Left ventricle myocardium superior (tissue), 1 donor: Measurements from ENCODE around the gene NDUFS8. TPM values are rescaled to one million over a fixed set of nuclear protein-coding genes. Genes with fewer than 3 reads are reported as not detected.

Experiments
- ATAC-seq: fragments of 200-7000 bp; cut with Tn5 transposase; one replicate; pipeline ENCODE4 v1.9.1; 2020; ENCODE audit warnings: mild to moderate bottlenecking, moderate library complexity
- DNase-seq: peaks from one replicate; pipeline ENCODE4 v3.0.0-alpha.2; 2020
- intact Hi-C: fragments of 100-400 bp; cut with micrococcal nuclease; formaldehyde crosslinking; loops from one replicate; pipeline ENCODE4 v1.11.0; 2022
- total RNA-seq: library from RNA; stranded (reverse); fragmentation: NEBNext Ultra II Directional; extraction: Animal tissue kit (Norgen Biotek cat#: 25700); gene quantifications from one replicate; pipeline ENCODE4 v1.2.1, GENCODE V29; 2021
- donor health status: DM: no; HTN: yes; CAD: no; lungs with severe emphysema.

Gene NDUFS8
- total RNA-seq, 1 donor from 2014 or later, result 514 TPM

DNA sequence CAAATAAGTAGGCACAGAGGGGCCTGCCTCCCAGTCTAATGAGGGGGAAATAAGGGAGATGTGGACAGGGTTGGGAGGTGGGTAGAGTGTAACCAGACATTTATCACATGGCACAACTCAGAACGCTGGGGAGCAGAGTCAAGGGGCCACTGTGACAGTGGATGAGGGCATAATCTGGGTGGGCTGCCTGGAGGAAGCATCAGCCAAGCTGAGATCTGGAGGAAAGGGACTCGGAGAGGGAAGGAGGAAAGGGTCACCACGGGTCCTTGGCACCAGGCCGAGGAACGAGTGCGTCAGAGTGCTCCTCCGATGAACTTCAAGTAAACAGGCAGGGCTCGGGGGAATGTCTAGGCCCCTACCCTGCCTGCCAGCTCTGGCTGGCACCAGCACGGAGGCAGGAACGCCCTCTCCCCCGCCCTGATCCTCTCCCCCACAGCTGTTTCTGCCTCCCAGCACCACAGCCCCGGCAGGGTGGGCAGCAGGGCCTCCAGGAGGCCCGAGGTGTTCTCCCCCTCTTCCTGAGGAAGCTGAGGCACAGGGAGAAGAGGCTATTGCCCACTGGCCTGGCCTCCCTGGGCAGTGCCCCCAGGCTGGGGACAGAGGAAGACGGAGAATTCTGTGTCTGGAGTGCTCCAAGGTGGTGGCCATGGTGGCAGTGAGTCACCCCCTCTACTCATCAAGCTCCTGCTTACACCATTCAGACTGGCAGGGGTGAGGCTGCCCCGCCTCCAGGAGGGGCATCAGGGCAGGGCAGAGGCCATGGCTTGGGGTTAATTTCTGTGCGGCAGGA is 16.1 kb upstream of the NDUFS8 start:
- no peak for ATAC-seq
- intact Hi-C loops, result no loop called here
- no peak for DNase-seq

DNA sequence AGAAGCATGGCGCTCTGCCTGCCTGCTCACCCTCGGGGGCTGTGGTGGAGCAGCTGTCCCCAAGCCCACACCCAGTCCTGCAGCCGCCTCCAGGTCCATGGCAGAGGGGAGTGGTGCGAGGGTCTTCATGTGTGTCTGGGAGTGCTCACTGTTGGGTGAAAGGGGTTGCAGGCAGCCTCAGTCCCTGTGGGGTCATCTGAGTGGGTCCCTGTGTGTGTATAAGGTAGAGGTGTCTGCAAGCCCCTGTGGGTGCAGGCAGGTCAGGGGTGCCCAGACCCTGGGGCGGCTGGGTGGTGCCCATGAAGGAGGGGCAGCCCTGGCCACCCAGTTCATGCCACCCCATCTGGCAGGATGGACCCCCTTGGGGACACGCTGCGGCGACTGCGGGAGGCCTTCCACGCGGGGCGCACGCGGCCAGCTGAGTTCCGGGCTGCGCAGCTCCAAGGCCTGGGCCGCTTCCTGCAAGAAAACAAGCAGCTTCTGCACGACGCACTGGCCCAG is 15.5 kb upstream of the NDUFS8 start:
- ATAC-seq, result no peak
- no peak for DNase-seq
- intact Hi-C loops, result no loop called here

DNA sequence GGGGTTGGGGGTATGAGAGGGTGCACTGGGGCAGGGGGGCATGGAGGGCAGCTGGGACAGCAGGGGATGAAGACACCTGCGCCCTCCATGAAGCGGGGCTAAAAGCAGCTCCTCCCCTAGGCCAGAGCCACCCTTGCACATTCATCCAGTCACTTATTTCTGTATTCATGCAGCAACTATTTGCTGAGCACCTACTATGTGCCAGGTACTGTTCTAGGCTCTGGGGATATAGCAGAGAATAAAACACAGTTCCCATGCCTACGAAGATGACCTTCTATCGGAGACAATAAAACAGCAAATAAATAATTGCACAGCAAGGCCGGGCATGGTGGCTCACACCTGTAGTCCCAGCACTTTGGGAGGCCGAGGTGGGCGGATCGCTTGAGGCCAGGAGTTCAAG is 15.0 kb upstream of the NDUFS8 start:
- no peak for ATAC-seq

DNA sequence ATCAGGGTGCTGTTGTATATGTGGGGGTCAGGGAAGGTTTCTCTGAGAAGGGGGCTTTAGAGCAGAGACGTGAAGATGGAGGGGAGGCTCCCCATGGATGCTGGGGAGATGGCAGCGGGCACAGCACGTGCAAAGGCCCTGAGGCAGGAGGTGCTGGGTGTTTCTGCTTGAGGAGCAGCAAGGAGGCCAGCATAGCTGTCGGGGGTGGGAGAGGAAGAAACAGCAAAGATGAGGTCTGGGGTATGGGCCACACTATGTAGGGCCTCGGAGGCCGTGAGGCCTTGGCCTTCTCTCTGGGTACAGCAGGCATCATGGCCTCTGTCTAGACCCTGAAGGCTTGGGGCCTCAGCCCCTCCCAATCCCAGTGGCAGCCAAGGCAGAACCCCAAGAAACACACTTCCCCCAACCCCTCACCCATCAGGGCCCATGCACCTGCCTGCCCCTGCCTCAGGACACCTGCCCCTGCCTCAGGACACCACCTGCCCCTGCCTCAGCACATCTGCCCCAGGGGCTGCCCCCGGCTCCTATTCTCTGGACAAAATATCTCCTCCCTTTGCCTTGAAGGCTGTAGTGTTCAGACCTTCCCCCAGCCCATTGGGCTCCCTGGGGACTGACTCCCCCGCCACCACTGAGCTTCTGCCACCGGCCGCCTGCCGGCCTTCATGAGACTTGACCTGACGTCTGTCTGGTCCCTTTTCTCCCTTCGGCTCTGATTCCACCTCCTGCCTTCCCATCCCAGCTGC is 14.1 kb upstream of the NDUFS8 start:
- DNase-seq (no peak), ATAC-seq (no peak)
- intact Hi-C loops, result no loop called here

More for the DNA sequence above, 15.0 kb upstream of the NDUFS8 start:
- intact Hi-C loops, result no loop called here
- no peak for DNase-seq

DNA sequence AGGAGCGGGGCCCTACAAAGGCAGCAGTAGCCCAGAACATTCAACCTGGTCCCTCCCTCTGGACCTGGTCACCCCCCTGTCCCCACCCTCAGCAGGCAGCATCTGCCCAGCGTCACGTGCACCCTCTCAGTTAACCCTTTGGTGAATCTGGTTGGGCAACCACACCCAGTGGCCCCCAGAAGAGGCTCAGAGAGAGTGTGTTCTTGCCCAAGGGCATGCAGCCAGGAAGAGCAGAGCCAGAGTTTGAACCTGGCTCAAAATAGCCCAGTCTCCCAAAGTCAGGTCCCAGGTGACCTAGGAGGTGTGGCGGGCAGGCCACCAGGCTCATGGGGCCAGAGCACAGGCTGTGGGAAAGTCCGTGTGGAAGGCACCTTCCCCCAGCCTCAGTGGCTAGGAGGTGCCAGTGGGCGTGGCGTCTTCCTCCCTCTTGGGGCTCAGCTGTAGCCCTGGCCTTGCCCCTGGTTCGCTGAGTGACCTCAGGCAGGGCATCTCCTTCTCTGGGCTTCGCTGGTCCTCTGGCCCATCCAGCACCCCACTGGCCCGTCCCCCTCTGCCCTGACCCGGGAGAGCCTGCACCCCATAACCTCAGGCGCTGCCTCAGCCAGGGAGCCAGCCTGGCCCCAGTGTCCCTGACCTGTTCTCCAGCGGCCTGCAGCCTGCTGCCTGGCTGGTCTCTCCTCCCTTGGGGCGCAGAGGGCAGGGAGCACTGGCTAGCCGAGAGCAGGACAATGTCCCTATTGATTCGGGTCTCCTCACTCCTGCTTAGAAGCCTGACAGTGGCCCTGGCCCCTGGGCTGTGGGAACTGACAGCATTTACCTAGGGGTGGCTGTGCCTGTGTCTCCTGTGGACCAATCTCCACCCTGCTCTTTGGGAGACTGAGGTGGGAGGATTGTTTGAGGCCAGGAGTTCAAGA is 13.3 kb upstream of the NDUFS8 start:
- intact Hi-C loops, result no loop called here
- peak; percentile 17 for ATAC-seq
- DNase-seq, result no peak

DNA sequence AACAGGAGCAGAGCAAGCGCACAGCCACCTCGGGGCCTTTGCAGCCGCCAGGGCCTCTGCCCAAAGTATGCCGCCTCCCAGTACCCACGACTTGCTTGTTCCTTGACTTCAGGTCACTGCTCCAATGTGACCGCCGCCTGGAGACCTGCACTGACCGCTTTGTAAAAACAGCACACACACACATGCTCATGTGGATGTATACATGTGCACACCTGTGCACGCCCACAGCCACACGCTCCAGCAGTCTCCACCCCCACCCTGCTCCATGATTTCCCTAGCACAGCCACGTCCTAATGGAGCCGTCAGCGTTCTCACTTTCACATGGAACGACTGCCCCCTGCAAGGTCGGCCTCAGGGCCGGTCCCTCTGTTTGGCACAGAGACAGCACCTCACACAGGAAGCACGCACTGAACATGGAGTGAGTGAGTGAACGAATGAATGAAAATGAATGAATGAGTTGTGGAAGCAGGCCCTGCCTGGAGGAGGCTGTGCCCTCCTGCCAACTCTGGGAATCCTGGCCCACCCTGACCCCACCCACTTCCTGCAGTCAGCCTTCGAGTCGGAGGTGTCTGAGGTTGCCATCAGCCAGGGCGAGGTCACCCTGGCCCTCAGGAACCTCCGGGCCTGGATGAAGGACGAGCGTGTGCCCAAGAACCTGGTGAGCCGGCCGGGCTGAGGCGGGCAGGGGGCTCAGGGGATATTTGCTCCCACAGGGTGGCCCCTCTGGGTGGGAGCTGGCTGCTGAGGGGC is 12.3 kb upstream of the NDUFS8 start:
- no peak for ATAC-seq
- DNase-seq, result no peak
- intact Hi-C loops, result no loop called here

DNA sequence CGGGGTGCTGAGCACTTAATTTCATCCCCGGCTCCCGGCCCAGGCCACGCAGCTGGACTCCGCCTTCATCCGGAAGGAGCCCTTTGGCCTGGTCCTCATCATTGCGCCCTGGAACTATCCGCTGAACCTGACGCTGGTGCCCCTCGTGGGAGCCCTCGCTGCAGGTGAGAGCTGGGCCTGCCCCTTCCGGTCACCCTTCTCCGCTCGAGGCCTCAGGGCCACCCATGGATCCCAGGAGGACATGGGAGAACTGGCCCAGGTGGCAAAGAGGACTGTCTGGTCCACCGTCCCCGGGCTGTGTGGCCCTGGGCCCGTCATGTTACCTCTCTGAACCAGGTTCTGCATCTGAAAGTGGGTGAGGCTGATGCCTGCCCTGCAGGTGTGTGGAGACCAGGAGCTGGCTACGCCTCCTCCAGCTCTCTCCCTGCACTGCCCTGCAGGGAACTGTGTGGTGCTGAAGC is 11.7 kb upstream of the NDUFS8 start:
- intact Hi-C loops, result no loop called here
- DNase-seq, result no peak
- ATAC-seq, result no peak

DNA sequence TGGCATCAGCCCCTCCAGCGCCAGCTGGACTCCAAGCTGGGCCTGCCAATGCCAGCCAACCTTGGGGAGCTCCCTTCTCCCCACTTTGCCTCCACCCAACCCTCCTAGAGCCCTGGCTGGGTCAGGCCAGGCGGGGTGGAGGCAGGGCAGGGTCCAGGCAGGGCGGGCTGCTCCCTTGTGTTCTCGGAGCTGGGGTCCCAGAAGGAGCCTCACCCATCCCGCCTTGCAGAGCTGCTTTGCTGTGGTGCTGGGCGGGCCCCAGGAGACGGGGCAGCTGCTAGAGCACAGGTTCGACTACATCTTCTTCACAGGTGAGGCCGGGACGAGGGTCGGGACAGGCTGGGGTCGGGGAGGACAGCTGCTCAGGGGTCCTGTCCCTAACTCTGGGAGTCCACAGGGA is 11.0 kb upstream of the NDUFS8 start:
- no peak for ATAC-seq
- intact Hi-C loops, result no loop called here
- DNase-seq, result no peak

DNA sequence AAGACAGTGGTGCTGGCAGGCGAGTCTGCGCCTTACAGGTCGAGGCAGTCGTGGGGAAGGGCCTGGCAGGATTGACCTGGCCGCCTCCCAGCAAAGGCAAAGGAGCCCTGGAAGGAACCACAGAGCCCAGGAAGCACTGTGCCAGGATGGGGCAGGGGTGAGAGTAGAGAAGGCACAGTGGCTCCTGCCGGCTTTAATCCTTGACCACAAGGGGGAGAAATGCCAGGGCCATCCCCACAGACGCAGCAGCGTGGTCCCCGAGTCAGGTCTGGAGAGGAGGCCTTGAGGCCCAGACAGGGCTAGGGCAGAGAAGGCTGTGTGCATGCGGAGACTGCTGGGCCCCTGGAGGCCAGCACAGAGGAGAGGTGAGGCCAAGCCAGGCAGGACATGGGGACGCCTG is 9.9 kb upstream of the NDUFS8 start:
- ATAC-seq (peak; percentile 15), DNase-seq (no peak)

DNA sequence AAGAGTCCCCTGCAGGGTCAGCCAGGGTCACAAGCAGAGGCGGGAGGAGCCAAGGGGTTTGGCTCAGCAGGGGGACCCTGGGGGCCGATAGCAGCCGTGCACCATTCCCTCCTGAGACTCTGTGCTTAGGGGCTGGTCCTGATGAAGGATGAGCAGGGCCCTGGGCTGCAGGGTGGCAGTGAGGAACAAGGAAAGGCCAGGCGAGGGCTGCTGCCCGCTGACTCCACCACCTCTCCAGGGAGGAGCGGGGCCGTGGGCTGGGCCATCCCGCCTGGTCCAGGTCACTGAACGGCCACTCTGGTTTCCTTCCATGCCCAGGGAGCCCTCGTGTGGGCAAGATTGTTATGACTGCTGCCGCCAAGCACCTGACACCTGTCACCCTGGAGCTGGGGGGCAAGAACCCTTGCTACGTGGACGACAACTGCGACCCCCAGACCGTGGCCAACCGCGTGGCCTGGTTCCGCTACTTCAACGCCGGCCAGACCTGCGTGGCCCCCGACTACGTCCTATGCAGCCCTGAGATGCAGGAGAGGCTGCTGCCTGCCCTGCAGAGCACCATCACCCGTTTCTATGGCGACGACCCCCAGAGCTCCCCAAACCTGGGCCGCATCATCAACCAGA is 9.2 kb upstream of the NDUFS8 start:
- DNase-seq (no peak), ATAC-seq (peak; percentile 17)
- intact Hi-C loops, result no loop called here

More for the DNA sequence above, 9.9 kb upstream of the NDUFS8 start:
- intact Hi-C loops, result no loop called here

DNA sequence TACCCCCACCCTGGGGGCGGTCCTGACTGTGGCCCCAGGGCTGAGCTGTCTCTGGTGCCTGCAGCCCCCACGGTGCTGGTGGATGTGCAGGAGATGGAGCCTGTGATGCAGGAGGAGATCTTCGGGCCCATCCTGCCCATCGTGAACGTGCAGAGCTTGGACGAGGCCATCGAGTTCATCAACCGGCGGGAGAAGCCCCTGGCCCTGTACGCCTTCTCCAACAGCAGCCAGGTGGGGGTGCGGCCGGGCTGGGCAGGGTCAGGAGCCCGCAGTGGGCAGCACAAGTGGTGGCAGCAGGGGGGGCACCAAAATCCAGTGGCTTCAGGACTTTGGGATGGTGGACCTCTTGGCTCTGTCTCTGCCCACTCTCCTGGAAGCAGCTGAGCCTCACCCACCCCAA is 8.0 kb upstream of the NDUFS8 start:
- intact Hi-C loops, result no loop called here
- ATAC-seq, result no peak
- no peak for DNase-seq

DNA sequence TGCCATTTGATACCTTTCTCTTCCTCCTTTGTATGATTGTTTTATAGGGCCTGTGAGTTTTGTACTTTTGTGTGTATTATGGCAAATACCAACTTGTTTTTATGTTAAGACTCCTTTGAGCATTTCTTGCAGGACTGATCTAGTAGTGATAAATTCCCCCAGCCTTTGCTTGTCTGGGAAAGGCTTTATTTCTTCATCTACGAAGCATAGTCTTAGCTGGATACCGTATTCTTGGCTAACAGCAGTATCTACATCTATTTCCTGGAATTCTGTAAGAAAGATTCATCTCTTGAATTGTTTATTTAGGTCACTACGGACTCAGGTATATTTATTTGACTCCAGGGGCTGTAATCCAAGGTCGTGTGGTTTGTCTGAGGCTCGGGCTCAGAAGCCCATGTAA is 6.0 kb upstream of the NDUFS8 start:
- DNase-seq (no peak), ATAC-seq (no peak)
- intact Hi-C loops, result no loop called here

DNA sequence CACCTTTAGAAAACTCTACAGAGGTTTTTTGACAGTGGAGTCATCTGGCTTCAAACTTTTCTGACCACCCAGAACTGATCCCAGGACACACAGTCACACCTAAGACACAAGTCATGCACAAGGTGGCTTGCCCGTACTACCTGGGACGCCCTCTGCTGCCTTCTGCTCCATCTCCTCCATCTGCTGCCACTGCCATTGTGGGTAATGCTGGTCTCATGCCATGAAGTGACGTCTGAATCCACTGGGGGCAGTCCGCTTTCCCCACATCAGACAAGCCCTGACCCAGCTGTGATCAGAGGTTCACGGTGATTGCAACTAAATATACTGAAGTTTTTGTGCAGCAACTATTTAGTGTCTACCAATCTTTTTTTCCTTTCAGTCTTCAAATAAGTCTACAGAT is 5.4 kb upstream of the NDUFS8 start:
- intact Hi-C loops, result no loop called here
- ATAC-seq, result no peak
- DNase-seq, result no peak

DNA sequence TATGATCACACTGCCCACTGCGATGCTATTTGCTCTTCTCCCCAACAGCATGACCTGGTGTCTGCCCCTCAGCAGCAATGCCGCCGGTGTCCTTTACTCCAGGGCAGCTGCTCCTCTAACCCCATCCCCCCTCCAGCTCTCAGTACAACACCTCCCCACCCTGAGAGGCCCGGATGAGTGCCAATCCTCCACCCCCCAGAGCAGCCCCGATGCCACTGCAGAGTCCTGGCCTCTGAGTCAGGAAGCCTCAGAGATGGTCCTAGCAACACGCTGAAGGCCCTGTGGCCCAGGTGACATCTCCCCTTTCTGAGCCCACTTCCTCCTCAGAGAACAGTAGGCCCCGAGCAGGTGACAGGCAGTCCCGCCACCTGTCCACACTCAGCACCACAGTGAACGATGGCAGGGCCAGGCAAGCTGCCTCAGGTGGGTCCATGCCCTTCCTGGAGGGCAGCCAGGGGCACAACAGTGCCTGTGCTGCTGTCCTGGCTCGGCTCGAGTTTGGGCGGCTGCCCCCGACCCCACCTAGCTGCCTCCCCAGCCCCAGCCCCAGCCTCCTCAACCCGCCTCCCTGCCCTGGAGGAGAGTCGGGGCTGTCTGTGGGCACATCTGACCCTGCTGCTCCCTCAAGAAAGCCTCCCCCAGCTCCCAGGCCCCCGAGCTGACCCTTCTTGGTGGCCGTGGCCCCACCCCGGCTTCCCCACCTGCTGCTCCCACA is 3.9 kb upstream of the NDUFS8 start:
- no peak for ATAC-seq

DNA sequence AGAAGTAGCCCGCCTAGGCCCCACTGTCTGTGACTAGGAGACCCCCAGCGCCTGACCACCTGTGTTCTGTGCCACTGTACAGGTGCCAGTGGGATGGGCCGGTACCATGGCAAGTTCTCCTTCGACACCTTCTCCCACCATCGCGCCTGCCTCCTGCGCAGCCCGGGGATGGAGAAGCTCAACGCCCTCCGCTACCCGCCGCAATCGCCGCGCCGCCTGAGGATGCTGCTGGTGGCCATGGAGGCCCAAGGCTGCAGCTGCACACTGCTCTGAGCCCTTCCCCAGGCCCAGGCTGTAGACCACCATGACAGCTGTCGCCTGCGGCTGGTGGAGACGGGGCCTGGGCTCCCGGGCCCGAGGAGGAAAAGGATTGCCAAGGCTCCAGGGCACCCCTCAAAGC is 2.8 kb upstream of the NDUFS8 start:
- ATAC-seq (no peak), DNase-seq (no peak)
- intact Hi-C loops, result no loop called here

More for the DNA sequence above, 3.9 kb upstream of the NDUFS8 start:
- intact Hi-C loops, result no loop called here
- no peak for DNase-seq

DNA sequence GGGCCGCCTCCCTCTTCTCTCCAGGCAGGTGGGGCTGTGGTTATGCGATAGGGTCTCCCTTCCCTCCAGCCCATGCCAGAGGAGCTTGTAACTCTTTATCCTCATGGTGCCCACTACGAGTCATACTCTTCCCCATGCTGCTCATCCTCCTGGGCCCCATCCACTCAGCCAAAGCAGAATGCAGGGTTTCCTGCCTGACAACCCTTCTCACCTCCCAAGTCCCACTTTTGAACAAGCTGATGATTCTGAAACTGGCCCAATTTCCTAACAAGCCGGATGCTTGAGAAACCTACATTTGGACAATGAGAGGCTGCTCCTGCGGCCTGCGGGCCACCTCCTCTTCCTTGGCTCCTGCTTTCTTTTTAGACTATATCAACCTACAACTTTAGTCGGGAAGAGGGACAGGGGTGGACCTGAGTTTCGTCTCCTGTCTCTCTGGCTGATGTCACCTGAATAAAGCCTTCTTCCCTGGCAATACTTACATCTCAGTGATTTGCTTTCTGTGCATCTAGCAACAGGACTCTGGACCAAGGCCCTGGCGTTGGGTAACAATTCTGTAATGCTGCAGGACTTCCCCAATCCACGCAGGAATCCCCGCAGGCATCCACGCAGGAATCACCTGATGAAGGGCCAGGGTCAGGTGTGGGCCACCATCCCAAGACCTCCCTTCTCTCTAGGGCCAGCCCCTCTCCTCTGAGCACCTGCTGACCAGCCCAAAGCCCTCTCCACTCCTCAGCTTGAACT is 1.5 kb upstream of the NDUFS8 start:
- DNase-seq (no peak), ATAC-seq (no peak)
- intact Hi-C loops, result no loop called here

DNA sequence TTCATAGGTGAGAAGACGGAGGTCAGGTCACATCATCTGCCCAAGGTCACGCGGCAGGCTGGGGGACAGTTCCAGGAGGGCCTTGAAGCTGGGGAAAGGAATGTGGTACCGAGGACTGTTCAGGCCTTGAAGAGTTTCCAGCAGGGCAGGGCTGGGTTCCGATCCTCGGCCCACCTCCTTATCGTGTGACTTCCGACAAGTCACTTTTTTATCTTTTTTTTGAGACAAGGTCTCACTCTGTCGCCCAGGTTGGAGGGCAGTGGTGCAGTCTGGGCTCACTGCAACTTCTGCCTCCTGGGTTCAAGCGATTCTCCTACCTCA is 623 bp downstream of the NDUFS8 start:
- ATAC-seq, result peak; percentile 2
- intact Hi-C loops, result no loop called here
- no peak for DNase-seq
